Nephron (organoid): ENCODE results near the gene NRXN2.

ENCODE experiments used
- H3K27ac Mint-ChIP-seq, 3 experiments: 2 replicates each; pipeline ENCODE4 v1.8.0; 2020; ENCODE audit warnings: mixed read lengths in 3 of 3, mild to moderate bottlenecking in 2 of 3, moderate library complexity in 1 of 3
- H3K27me3 Mint-ChIP-seq: 2 replicates; pipeline ENCODE4 v1.8.0; 2021; ENCODE audit warnings: low read depth, mild to moderate bottlenecking, moderate library complexity, mixed read lengths
- H3K36me3 Mint-ChIP-seq: 2 replicates; pipeline ENCODE4 v1.8.0; 2020; ENCODE audit warnings: low read depth, mixed read lengths
- H3K4me1 Mint-ChIP-seq: 2 replicates; pipeline ENCODE4 v1.8.0; 2020; ENCODE audit warnings: mixed read lengths
- H3K4me3 Mint-ChIP-seq, 3 experiments: 2 replicates each; pipeline ENCODE4 v1.8.0; 2020; ENCODE audit warnings: mild to moderate bottlenecking in 3 of 3, mixed read lengths in 3 of 3, moderate library complexity in 2 of 3
- H3K9me3 Mint-ChIP-seq: 2 replicates; pipeline ENCODE4 v1.8.0; 2020; ENCODE audit warnings: mixed read lengths
- CTCF ChIP-seq, 3 experiments: fragments of 200-600 bp; sonication (generic); IDR thresholded peaks; one replicate each; pipeline ENCODE4 v1.5.0; 2021; ENCODE audit warnings: antibody characterized with exemption in 3 of 3; ENCODE audit not compliant: unreplicated experiment in 3 of 3

The NRXN2 gene

GRCh38 chr11:64746486-64746885 lies 23.5 kb upstream of the NRXN2 start:
- no peaks in the 10 kb centered on the region for H3K9me3 Mint-ChIP-seq
- peak overlapping the region; percentile 35 to 59 (median 59) for H3K4me3 Mint-ChIP-seq
- no peak for TF ChIP-seq CTCF (IDR thresholded peaks at IDR 0.05; ENCODE audit: unreplicated experiment in 3 of 3)
- H3K27ac Mint-ChIP-seq: no peak overlapping the region
- peaks cover 15% of the 10 kb centered on the region for H3K4me1 Mint-ChIP-seq
- H3K27me3 Mint-ChIP-seq: peaks cover 43% of the 10 kb centered on the region
- no peaks in the 10 kb centered on the region for H3K36me3 Mint-ChIP-seq

- Mint-ChIP-seq H3K36me3 (no peaks in the 10 kb centered on the region), H3K27me3 (peaks cover 51% of the 10 kb centered on the region), H3K4me1 (peaks cover 15% of the 10 kb centered on the region), H3K4me3 (peak overlapping the region; percentile 82 to 86 (median 82)), H3K9me3 (no peaks in the 10 kb centered on the region), H3K27ac (peak overlapping the region in 1 of 3 experiments; percentile 49)
- no peak for TF ChIP-seq CTCF (IDR thresholded peaks at IDR 0.05; ENCODE audit: unreplicated experiment in 3 of 3)
Measured at GRCh38 chr11:64745521-64746328, 22.7 kb upstream of the NRXN2 start.

- Mint-ChIP-seq H3K27me3 (peaks cover 54% of the 10 kb centered on the region), H3K36me3 (no peaks in the 10 kb centered on the region)
Measured at GRCh38 chr11:64745189-64745520, 22.2 kb upstream of the NRXN2 start.

GRCh38 chr11:64744544-64745188 lies 21.7 kb upstream of the NRXN2 start:
- H3K27me3 Mint-ChIP-seq: peaks cover 57% of the 10 kb centered on the region
- H3K4me1 Mint-ChIP-seq: peaks cover 15% of the 10 kb centered on the region
- no peaks in the 10 kb centered on the region for H3K9me3 Mint-ChIP-seq
- no peak for TF ChIP-seq CTCF (IDR thresholded peaks at IDR 0.05; ENCODE audit: unreplicated experiment in 3 of 3)
- peak overlapping the region; percentile 80 to 87 (median 82) for H3K4me3 Mint-ChIP-seq
- no peaks in the 10 kb centered on the region for H3K36me3 Mint-ChIP-seq
- no peak overlapping the region for H3K27ac Mint-ChIP-seq

More at GRCh38 chr11:64745189-64745520, 22.2 kb upstream of the NRXN2 start:
- peak overlapping the region in 1 of 3 experiments; percentile 49 for H3K27ac Mint-ChIP-seq
- no peaks in the 10 kb centered on the region for H3K9me3 Mint-ChIP-seq
- no peak for TF ChIP-seq CTCF (IDR thresholded peaks at IDR 0.05; ENCODE audit: unreplicated experiment in 3 of 3)
- H3K4me1 Mint-ChIP-seq: peaks cover 15% of the 10 kb centered on the region
- H3K4me3 Mint-ChIP-seq: peak overlapping the region; percentile 82 to 86 (median 82)

GRCh38 chr11:64743591-64744543 lies 20.9 kb upstream of the NRXN2 start, which contains the start of gene RASGRP2:
RASGRP2 (minus strand) TSS chr11:64744142; CDS start chr11:64742866, 1,276 bp downstream.
- Mint-ChIP-seq H3K36me3 (no peaks in the 10 kb centered on the region), H3K27me3 (peaks cover 64% of the 10 kb centered on the region), H3K4me3 (peak within 1 kb of the TSS; percentile 80 to 87 (median 82)), H3K27ac (peak within 1 kb of the TSS in 2 of 3 experiments; percentile 21 to 58), H3K4me1 (peaks cover 15% of the 10 kb centered on the region), H3K9me3 (no peaks in the 10 kb centered on the region)
- peak in 1 of 3 experiments; percentile 40 for TF ChIP-seq CTCF (IDR thresholded peaks at IDR 0.05; ENCODE audit: unreplicated experiment in 3 of 3)
